GM18868 (cell line): ENCODE data around the gene FNDC8.
A peak's percentile ranks its signal among the peaks of the same experiment; 100 is the strongest.
"Not testable (repeated sequence)": the region's sequence is repeated elsewhere in the genome, so short reads cannot be mapped to it uniquely, and the experiment has no call there.

Experiments used
- ATAC-seq: cut with Tn5 transposase; IDR thresholded peaks from one replicate; pipeline ENCODE4 v1.9.1; 2021; ENCODE audit warnings: mild to moderate bottlenecking, moderate library complexity; ENCODE audit not compliant: unreplicated experiment

Gene FNDC8

GRCh38 chr17:35094902-35095301 is 26.5 kb upstream of the FNDC8 start:
- ATAC-seq, result no peak

DNA sequence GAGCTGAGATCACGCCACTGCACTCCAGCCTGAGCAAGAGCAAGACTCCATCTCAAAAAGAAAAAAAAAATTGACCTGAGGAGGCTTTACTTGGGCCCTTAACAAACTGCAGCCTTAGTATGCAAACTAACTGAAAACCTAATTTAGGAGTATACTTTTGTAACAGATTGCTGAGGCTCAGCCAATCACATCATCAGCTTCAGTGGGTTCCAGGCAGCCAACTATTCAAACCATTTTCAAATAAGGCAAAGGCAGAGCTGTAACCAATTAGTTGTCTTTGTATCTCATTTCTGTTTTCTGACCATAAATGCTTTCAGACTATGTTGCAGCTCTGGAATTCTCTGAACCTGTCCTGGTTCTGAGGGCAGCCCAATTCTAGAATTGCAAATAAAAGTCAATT is 25.7 kb upstream of the FNDC8 start:
- no peak for ATAC-seq

DNA sequence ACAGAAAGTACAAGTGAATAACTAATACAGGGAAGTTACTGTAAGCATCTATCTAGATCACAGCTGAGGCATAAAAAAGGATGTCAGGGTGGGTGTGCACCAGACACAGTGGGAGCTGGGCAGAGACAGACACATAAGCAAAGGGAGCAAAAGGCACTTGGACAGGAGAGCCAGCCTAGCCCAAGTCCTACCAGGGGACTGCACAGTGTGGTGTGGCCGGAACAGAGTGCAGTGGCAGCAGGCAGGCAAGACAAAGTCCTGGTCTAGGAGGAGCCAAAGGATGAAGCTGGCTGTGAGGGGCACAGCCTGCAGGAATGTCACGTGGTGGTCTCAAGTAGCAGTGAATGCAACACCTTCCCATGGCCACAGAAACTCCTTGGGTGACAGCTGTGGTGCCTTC is 23.6 kb upstream of the FNDC8 start:
- no peak for ATAC-seq

- no peak for ATAC-seq
Measured at GRCh38 chr17:35099908-35100307, 21.5 kb upstream of the FNDC8 start.

- no peak for ATAC-seq
Measured at GRCh38 chr17:35101036-35101435, 20.4 kb upstream of the FNDC8 start.

GRCh38 chr17:35101725-35102124 is 19.7 kb upstream of the FNDC8 start:
- ATAC-seq, result no peak

DNA sequence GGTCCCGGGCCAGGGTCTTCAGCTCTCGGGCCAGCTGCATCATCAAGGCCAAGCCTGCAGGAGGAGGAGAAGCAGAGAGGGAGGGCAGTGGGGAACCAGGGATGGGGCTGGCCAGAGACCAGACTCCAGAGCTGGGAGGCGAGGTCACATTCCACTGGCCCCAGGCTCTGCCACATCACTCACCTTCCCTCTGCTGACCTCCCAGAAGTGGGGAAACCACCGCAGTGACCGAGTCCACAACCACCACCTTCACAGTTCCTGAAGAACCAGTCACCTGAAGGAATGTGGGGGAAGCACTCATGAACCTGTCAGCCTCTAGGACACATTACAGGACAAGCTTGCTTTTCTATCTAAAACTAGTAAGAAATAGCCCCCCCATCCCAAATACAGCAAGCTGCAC is 18.1 kb upstream of the FNDC8 start:
- no peak for ATAC-seq

DNA sequence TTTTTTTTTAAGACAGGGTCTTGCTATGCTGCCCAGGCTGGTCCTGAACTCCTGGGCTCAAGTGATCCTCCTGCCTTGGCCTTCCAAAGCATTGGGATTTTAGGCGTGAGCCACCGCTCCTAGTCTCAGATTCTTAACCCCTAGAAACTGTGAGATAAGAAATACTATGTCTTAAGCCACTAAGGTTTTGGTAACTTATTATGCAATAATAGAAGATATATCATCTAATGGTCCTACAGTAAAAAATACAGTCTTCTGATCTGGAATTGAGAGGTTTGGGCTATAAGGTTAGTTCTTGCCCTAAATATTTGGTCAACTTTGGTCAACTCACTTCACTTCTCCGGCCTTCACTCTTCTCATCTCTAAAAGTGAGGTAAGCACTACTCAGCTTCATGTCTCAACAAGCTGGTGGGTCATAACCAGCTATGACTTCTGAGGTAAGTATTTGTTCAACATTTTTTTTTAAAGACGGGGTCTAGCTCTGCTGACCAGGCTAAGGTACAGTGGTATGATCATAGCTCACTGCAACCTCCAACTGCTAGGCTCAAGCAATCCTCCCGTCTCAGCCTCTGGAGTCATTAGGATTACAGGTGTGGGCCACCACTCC is 16.5 kb upstream of the FNDC8 start:
- no peak for ATAC-seq

DNA sequence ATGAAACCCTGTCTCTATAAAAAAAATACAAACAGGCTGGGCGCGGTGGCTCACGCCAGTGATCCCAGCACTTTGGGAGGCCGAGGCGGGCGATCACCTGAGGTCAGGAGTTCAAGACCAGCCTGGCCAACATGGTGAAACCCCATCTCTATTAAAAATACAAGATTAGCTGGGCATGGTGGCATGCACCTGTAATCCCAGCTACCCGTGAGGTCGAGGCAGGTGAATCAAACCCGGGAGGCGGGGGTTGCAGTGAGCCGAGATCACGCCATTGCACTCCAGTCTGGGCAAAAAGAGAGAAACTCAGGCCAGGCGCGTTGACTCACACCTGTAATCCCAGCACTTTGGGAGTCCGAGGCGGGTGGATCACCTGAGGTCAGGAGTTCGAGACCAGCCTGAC is 10.6 kb upstream of the FNDC8 start:
- not testable (repeated sequence) for ATAC-seq

GRCh38 chr17:35116845-35117244 is 4.6 kb upstream of the FNDC8 start:
- ATAC-seq, result no peak

- ATAC-seq, result peak; percentile 41
Measured at GRCh38 chr17:35117984-35118383, 3.4 kb upstream of the FNDC8 start.

GRCh38 chr17:35119370-35120165 is 1.8 kb upstream of the FNDC8 start, which contains the start of gene RAD51D:
TSS of gene RAD51D (minus strand) at chr17:35119860. CDS start at chr17:35119613, 247 bp downstream.
- peak; percentile 78 for ATAC-seq

DNA sequence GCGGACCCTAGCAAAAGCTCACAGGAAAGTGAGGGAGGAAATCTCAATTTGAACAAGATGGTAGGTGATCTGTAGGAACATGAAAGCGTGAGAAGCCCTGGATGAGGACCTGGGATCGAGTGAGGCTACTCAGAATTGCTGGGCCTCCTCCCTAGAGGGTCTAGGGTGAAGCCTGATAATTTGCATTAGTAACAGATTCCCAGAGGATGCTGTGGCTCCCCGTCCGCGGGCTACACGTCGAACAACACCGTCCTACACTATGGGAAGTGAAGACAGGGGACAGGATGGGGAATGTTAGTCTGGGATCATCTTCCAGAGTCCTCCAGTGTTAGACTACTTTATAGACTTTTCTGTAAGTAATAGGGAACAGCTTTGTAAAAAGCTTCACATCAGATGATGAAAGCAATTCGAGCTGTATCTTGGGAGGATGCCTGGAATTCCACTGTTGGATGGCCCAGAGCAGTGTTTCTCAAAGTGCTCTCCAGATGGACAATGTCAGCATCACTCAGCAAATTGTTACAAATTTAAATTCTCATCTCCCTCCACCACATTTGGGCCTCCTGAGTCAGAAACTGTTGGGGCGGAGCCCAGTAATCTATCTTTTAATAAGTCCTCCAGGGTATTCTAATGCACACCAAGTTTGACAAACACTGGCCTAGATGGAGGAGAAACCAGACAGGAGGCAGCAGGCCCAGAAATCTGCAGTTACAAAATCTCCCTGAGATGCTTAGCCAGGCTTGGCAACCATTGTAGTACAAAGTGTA is 6.5 kb downstream of the FNDC8 start:
- ATAC-seq, result no peak

- ATAC-seq, result no peak
Measured at GRCh38 chr17:35129154-35129972, 7.9 kb downstream of the FNDC8 start.

GRCh38 chr17:35129973-35130351 is 8.5 kb downstream of the FNDC8 start:
- no peak for ATAC-seq

DNA sequence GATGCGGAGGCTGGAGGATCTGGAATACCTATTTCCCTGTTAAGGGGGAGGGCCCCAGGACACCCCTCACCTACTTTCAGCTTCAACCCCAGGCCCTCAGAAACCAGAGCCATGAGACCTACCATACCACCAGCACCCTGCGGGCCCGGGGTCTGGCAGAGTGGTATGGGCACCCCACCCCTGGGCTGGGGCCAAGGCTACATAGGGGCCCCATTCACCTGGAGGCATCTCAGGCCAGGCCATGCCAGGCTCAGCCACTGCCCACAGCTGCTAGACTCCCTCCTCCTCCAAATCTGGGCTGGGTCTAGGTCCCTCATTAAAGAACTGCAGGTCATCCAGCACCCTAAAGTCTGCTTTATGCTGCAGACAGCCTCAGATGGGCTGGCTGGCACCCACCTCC is 9.0 kb downstream of the FNDC8 start:
- ATAC-seq, result no peak

DNA sequence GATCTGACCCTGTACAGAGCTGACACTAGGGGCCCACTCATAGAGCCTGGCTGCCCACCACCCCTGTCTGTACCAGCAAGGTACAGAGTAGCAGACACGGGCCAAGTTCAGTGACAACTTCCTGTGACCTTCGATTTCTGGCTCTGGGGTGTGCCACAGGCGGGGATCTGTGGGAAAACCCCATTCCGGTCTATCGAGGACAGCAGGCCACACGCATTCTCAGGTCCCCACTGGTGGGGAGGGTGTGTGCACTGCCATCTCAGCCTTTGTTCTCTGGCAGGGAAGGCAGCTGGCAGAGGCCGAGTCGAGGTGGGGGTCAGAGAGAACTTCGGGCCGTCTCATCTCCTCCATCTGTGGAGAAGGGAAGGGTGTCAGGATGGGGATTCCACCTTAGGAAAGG is 10.7 kb downstream of the FNDC8 start:
- no peak for ATAC-seq

- ATAC-seq, result no peak
Measured at GRCh38 chr17:35132816-35133550, 11.6 kb downstream of the FNDC8 start.

DNA sequence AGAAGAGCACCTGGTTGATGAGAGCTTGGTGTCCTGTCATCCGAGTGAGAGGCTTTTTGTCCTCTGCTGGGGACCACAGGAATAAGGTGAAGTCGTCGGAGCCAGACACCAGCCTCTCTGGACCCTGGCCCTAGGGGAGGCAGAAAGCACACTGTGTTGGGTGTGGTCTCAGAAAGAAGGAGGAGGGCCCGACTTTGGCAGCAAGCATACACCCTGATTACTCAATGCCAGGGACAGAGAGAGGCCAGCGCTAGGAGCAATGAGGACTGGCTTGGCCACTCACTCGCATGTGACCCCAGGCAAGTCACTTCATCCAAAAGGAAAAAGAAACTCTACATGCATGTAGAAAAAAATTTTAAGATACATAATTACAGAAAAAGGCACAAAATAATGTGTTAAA is 13.9 kb downstream of the FNDC8 start:
- no peak for ATAC-seq

GRCh38 chr17:35138218-35138617 is 16.8 kb downstream of the FNDC8 start:
- ATAC-seq, result no peak
